Fibroblast of mammary gland (primary cell): ENCODE measurements around the gene ASIC3.

ENCODE experiments used
- DNase-seq: peaks from one replicate; pipeline ENCODE4 v3.0.0-alpha.2; 2010; ENCODE audit warnings: low read depth
- H3K4me3 ChIP-seq: 2 replicates; pipeline ENCODE4 v1.5.1; 2011; ENCODE audit warnings: low read depth, mild to moderate bottlenecking, low read length, moderate library complexity; ENCODE audit not compliant: control insufficient read depth
- CTCF ChIP-seq: conservative IDR thresholded peaks from 2 replicates; pipeline ENCODE4 v1.5.1; 2011; ENCODE audit warnings: low read depth, low read length, inconsistent platforms; ENCODE audit not compliant: control insufficient read depth, insufficient read depth

ASIC3 gene

GRCh38 chr7:151077705-151078232, 29.4 kb downstream of the ASIC3 start:
- TF ChIP-seq CTCF = no peak
- no peak for DNase-seq
- H3K4me3 ChIP-seq = no peak overlapping the region

GRCh38 chr7:151078233-151079040, 30.1 kb downstream of the ASIC3 start:
- TF ChIP-seq CTCF = no peak
- H3K4me3 ChIP-seq = no peak overlapping the region
- peak; percentile 61 for DNase-seq

GRCh38 chr7:151079199-151079910, 31.0 kb downstream of the ASIC3 start:
- no peak for DNase-seq
- no peak for TF ChIP-seq CTCF
- peak overlapping the region; percentile 79 for H3K4me3 ChIP-seq

GRCh38 chr7:151080067-151080521, 31.8 kb downstream of the ASIC3 start:
- H3K4me3 ChIP-seq = peak overlapping the region; percentile 79
- peak; percentile 43 for DNase-seq
- no peak for TF ChIP-seq CTCF

- DNase-seq = peak; percentile 86
- peak within 1 kb of the TSS; percentile 79 for H3K4me3 ChIP-seq
- no peak for TF ChIP-seq CTCF
Measured at GRCh38 chr7:151080522-151081169, 32.3 kb downstream of the ASIC3 start, which contains the start of gene FASTK. TSS of gene FASTK (minus strand) at chr7:151080809. CDS start at chr7:151080766, 43 bp downstream.
